WTC11 (cell line): ENCODE data around the gene B3GAT2. TPM values are rescaled to one million over a fixed set of nuclear protein-coding genes. Genes with fewer than 3 reads are reported as not detected.

ENCODE experiments used
- ATAC-seq: fragments of 200-7000 bp; cut with Tn5 transposase; 2 replicates; pipeline ENCODE4 v1.10.0; 2021; ENCODE audit warnings: mild to moderate bottlenecking, moderate library complexity
- CTCF ChIA-PET: fragments of 300-600 bp; sonication (Branson Sonifier 250); formaldehyde crosslinking; loops from one replicate; lab custom pipeline; 2021; ENCODE audit warnings: antibody characterized with exemption; lab: Charles Lee
- POLR2A ChIA-PET: fragments of 350-600 bp; sonication (Branson Sonifier 250); formaldehyde crosslinking; loops from one replicate; lab custom pipeline; 2021; ENCODE audit warnings: antibody characterized with exemption; lab: Charles Lee
- DNase-seq: peaks from one replicate; pipeline ENCODE4 v3.0.0; 2021; ENCODE audit warnings: low spot score
- H3K27ac Mint-ChIP-seq: 2 replicates; pipeline ENCODE4 v1.8.0; 2021; ENCODE audit warnings: mixed read lengths
- H3K27me3 Mint-ChIP-seq: 2 replicates; pipeline ENCODE4 v1.8.0; 2021; ENCODE audit warnings: low read depth, mild to moderate bottlenecking, moderate library complexity, mixed read lengths
- H3K36me3 Mint-ChIP-seq: 2 replicates; pipeline ENCODE4 v1.8.0; 2021; ENCODE audit warnings: mixed read lengths
- H3K4me1 Mint-ChIP-seq: 2 replicates; pipeline ENCODE4 v1.8.0; 2022; ENCODE audit warnings: mixed read lengths
- H3K4me3 Mint-ChIP-seq: 2 replicates; pipeline ENCODE4 v1.8.0; 2021; ENCODE audit warnings: mild to moderate bottlenecking, moderate library complexity, mixed read lengths
- H3K9me3 Mint-ChIP-seq: 2 replicates; pipeline ENCODE4 v1.8.0; 2021; ENCODE audit warnings: mixed read lengths
- ATF1 ChIP-seq: sonication (generic); formaldehyde crosslinking; IDR thresholded peaks from 2 replicates; pipeline ENCODE4 v1.8.1; 2023; ENCODE audit warnings: mild to moderate bottlenecking, moderate library complexity, missing genetic modification reagents
- E2F1 ChIP-seq: sonication (generic); formaldehyde crosslinking; IDR thresholded peaks from 2 replicates; pipeline ENCODE4 v1.8.0; 2022; ENCODE audit warnings: mild to moderate bottlenecking, missing genetic modification reagents
- ELF4 ChIP-seq: sonication (generic); formaldehyde crosslinking; IDR thresholded peaks from 2 replicates; pipeline ENCODE4 v1.8.1; 2022; ENCODE audit warnings: low read depth, mild to moderate bottlenecking, moderate library complexity, missing genetic modification reagents
- EMX1 ChIP-seq: fragments of 250-450 bp; sonication (Bioruptor Pico); IDR thresholded peaks from 2 replicates; pipeline ENCODE4 v1.8.0; 2021; ENCODE audit warnings: mild to moderate bottlenecking
- GTF2I ChIP-seq: fragments of 250-450 bp; sonication (Bioruptor Pico); conservative IDR thresholded peaks from 2 replicates; pipeline ENCODE4 v1.4.0; 2021; ENCODE audit warnings: mild to moderate bottlenecking
- HMGXB4 ChIP-seq: sonication (generic); formaldehyde crosslinking; IDR thresholded peaks from 2 replicates; pipeline ENCODE4 v1.8.1; 2023; ENCODE audit warnings: mild to moderate bottlenecking, moderate library complexity, missing genetic modification reagents
- JUN ChIP-seq: sonication (generic); formaldehyde crosslinking; IDR thresholded peaks from 2 replicates; pipeline ENCODE4 v1.8.0; 2023; ENCODE audit warnings: mild to moderate bottlenecking, missing genetic modification reagents
- NFE2L1 ChIP-seq: sonication (generic); formaldehyde crosslinking; IDR thresholded peaks from 2 replicates; pipeline ENCODE4 v1.8.1; 2023; ENCODE audit warnings: missing genetic modification reagents
- RORB ChIP-seq: fragments of 250-450 bp; sonication (Bioruptor Pico); IDR thresholded peaks from 2 replicates; pipeline ENCODE4 v1.9.0; 2021; ENCODE audit warnings: mild to moderate bottlenecking
- SMAD4 ChIP-seq: sonication (generic); formaldehyde crosslinking; IDR thresholded peaks from 2 replicates; pipeline ENCODE4 v1.8.0; 2022; ENCODE audit warnings: mild to moderate bottlenecking, missing genetic modification reagents
- SP1 ChIP-seq: sonication (generic); formaldehyde crosslinking; conservative IDR thresholded peaks from 2 replicates; pipeline ENCODE4 v1.8.1; 2022; ENCODE audit warnings: missing genetic modification reagents
- TEAD4 ChIP-seq: sonication (generic); formaldehyde crosslinking; IDR thresholded peaks from 2 replicates; pipeline ENCODE4 v1.8.0; 2022; ENCODE audit warnings: mild to moderate bottlenecking, missing genetic modification reagents
- TP53 ChIP-seq: sonication (generic); formaldehyde crosslinking; IDR thresholded peaks from 2 replicates; pipeline ENCODE4 v1.8.1; 2023; ENCODE audit warnings: mild to moderate bottlenecking, missing genetic modification reagents
- ZBTB21 ChIP-seq: sonication (generic); formaldehyde crosslinking; IDR thresholded peaks from 2 replicates; pipeline ENCODE4 v1.8.1; 2023; ENCODE audit warnings: mild to moderate bottlenecking, missing genetic modification reagents, borderline replicate concordance
- ZNF263 ChIP-seq: sonication (generic); formaldehyde crosslinking; IDR thresholded peaks from 2 replicates; pipeline ENCODE4 v1.8.1; 2022; ENCODE audit warnings: low read depth, mild to moderate bottlenecking, moderate library complexity, missing genetic modification reagents
- total RNA-seq: library from RNA; stranded (reverse); gene quantifications from 3 replicates; pipeline ENCODE4 v1.2.3, GENCODE V29; 2021
- TF ChIP-seq, protein P1 (sequence below): fragments of 250-450 bp; sonication (Bioruptor Pico); IDR thresholded peaks from 2 replicates; pipeline ENCODE4 v1.8.0; 2021; ENCODE audit warnings: mild to moderate bottlenecking
- TF ChIP-seq, protein P2 (sequence below): sonication (generic); formaldehyde crosslinking; IDR thresholded peaks from 2 replicates; pipeline ENCODE4 v1.8.0; 2022; ENCODE audit warnings: mild to moderate bottlenecking, missing genetic modification reagents
- TF ChIP-seq, protein P3 (sequence below): sonication (generic); formaldehyde crosslinking; IDR thresholded peaks from 2 replicates; pipeline ENCODE4 v1.8.0; 2022; ENCODE audit warnings: mild to moderate bottlenecking, missing genetic modification reagents

The B3GAT2 gene
- total RNA-seq, 1 experiment from 2014 or later: 0.70 TPM

- POLR2A ChIA-PET: no interaction called here
- H3K4me1 Mint-ChIP-seq: peaks cover 13% of the 10 kb centered on the region
- DNase-seq: no peak
- H3K36me3 Mint-ChIP-seq: no peaks in the 10 kb centered on the region
- peak; percentile 88 for ATAC-seq
- H3K27me3 Mint-ChIP-seq: no peaks in the 10 kb centered on the region
- H3K9me3 Mint-ChIP-seq: peaks cover 3% of the 10 kb centered on the region; the same call in 1 of the 2 replicates
- no peak overlapping the region for H3K4me3 Mint-ChIP-seq
- peak overlapping the region; percentile 96 for H3K27ac Mint-ChIP-seq
- CTCF ChIA-PET: interaction anchor here (1.2 to 2.8 kb wide), 4 partner anchors 20 to 643 kb away, joined by 3 to 12 read pairs (median 4); partner anchors contain the start of gene B3GAT2
- TF ChIP-seq, protein P1, sequence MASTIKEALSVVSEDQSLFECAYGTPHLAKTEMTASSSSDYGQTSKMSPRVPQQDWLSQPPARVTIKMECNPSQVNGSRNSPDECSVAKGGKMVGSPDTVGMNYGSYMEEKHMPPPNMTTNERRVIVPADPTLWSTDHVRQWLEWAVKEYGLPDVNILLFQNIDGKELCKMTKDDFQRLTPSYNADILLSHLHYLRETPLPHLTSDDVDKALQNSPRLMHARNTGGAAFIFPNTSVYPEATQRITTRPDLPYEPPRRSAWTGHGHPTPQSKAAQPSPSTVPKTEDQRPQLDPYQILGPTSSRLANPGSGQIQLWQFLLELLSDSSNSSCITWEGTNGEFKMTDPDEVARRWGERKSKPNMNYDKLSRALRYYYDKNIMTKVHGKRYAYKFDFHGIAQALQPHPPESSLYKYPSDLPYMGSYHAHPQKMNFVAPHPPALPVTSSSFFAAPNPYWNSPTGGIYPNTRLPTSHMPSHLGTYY: no peak
- TF ChIP-seq SP1 (CRISPR knock-in tag) (no peak), SMAD4 (CRISPR knock-in tag) (no peak), ATF1 (no peak), NFE2L1 (CRISPR knock-in tag) (no peak), ELF4 (CRISPR knock-in tag) (no peak), GTF2I (CRISPR knock-in tag) (no peak)
- TF ChIP-seq, protein P2, sequence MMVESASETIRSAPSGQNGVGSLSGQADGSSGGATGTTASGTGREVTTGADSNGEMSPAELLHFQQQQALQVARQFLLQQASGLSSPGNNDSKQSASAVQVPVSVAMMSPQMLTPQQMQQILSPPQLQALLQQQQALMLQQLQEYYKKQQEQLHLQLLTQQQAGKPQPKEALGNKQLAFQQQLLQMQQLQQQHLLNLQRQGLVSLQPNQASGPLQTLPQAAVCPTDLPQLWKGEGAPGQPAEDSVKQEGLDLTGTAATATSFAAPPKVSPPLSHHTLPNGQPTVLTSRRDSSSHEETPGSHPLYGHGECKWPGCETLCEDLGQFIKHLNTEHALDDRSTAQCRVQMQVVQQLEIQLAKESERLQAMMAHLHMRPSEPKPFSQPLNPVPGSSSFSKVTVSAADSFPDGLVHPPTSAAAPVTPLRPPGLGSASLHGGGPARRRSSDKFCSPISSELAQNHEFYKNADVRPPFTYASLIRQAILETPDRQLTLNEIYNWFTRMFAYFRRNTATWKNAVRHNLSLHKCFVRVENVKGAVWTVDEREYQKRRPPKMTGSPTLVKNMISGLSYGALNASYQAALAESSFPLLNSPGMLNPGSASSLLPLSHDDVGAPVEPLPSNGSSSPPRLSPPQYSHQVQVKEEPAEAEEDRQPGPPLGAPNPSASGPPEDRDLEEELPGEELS (CRISPR knock-in tag): no peak
- TF ChIP-seq, all 79 proteins: peak for 0
Measured at GRCh38 chr6:70864401-70864800, 92.5 kb downstream of the B3GAT2 start.

DNA sequence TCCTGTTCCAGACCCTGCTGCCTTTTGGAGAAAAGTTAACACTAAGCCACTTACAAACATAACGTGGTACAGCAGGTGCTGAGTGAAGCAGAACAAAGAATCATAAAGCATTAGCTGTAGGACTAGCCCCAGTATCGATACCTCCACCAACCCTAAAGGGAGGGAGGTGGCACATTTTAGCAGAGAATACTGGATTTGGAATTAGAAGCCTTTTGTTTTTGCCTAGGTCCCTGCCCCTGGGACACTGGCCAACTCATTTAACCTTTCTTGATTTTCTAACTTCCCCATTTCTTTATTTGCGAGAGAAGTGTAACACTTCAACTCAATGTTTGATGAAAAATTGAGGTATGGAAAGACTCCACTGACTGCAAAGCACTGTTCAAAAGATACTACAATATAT, 93.5 kb downstream of the B3GAT2 start:
- DNase-seq (no peak), ATAC-seq (no peak)
- no peaks in the 10 kb centered on the region for H3K27me3 Mint-ChIP-seq
- no peaks in the 10 kb centered on the region for H3K9me3 Mint-ChIP-seq
- POLR2A ChIA-PET: no interaction called here
- CTCF ChIA-PET: interaction anchor here (0.9 to 1.4 kb wide), 4 partner anchors 21 to 642 kb away, joined by 3 to 8 read pairs (median 4); partner anchors contain the start of gene B3GAT2
- H3K27ac Mint-ChIP-seq: no peak overlapping the region; the same call in 1 of the 2 replicates
- H3K4me1 Mint-ChIP-seq: peaks cover 13% of the 10 kb centered on the region
- H3K36me3 Mint-ChIP-seq: no peaks in the 10 kb centered on the region
- TF ChIP-seq TEAD4 (no peak), TP53 (no peak), ZNF263 (CRISPR knock-in tag) (no peak), HMGXB4 (CRISPR knock-in tag) (no peak), ZBTB21 (CRISPR knock-in tag) (no peak), SMAD4 (CRISPR knock-in tag) (no peak), RORB (CRISPR knock-in tag) (no peak), ATF1 (no peak)
- TF ChIP-seq, protein P3, sequence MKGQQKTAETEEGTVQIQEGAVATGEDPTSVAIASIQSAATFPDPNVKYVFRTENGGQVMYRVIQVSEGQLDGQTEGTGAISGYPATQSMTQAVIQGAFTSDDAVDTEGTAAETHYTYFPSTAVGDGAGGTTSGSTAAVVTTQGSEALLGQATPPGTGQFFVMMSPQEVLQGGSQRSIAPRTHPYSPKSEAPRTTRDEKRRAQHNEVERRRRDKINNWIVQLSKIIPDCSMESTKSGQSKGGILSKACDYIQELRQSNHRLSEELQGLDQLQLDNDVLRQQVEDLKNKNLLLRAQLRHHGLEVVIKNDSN (CRISPR knock-in tag): no peak
- no peak overlapping the region for H3K4me3 Mint-ChIP-seq

DNA sequence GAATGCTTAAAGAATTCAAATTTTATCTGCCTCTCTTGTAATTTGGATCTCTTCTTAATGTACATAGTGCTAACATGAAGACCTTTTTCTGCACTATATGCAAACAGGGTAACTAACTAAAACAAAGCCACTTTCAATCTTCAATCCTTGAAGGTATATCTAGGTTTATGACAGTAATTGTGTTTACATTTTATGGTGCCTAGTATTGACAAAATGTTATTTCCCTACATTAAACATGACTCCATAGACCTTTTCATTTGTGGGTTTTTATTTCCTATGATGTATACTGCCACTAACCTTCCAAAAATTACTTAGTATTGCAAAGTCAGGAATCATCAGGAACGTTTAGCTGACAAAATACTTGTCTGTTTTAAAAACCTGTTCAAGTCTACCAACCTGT, 95.9 kb downstream of the B3GAT2 start:
- CTCF ChIA-PET: no interaction called here
- Mint-ChIP-seq H3K4me3 (no peak overlapping the region), H3K4me1 (peaks cover 13% of the 10 kb centered on the region), H3K36me3 (no peaks in the 10 kb centered on the region), H3K27ac (no peak overlapping the region), H3K9me3 (no peaks in the 10 kb centered on the region), H3K27me3 (no peaks in the 10 kb centered on the region)
- DNase-seq (no peak), ATAC-seq (no peak)
- TF ChIP-seq E2F1 (CRISPR knock-in tag) (no peak), JUN (CRISPR knock-in tag) (no peak), EMX1 (CRISPR knock-in tag) (no peak)
- POLR2A ChIA-PET: no interaction called here
